22Rv1 (cell line): ENCODE measurements around the gene LRRFIP1.

Source experiments
- ZFX ChIP-seq: fragments of 450-650 bp; IDR thresholded peaks from 2 replicates; pipeline ENCODE4 v1.6.1; 2017; ENCODE audit warnings: antibody characterized with exemption, borderline replicate concordance
- TF ChIP-seq, protein P1 (sequence below): fragments of 450-650 bp; IDR thresholded peaks from 2 replicates; pipeline ENCODE4 v1.5.1; 2017; ENCODE audit warnings: mild to moderate bottlenecking

GRCh38 chr2:237693291-237693994, 66.1 kb downstream of the LRRFIP1 start:
- TF ChIP-seq, protein P1, sequence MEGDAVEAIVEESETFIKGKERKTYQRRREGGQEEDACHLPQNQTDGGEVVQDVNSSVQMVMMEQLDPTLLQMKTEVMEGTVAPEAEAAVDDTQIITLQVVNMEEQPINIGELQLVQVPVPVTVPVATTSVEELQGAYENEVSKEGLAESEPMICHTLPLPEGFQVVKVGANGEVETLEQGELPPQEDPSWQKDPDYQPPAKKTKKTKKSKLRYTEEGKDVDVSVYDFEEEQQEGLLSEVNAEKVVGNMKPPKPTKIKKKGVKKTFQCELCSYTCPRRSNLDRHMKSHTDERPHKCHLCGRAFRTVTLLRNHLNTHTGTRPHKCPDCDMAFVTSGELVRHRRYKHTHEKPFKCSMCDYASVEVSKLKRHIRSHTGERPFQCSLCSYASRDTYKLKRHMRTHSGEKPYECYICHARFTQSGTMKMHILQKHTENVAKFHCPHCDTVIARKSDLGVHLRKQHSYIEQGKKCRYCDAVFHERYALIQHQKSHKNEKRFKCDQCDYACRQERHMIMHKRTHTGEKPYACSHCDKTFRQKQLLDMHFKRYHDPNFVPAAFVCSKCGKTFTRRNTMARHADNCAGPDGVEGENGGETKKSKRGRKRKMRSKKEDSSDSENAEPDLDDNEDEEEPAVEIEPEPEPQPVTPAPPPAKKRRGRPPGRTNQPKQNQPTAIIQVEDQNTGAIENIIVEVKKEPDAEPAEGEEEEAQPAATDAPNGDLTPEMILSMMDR: no peak
- TF ChIP-seq ZFX: no peak
